Stimulated activated CD4-positive, alpha-beta T cell treated with anti-CD3 and anti-CD28 coated beads, Interleukin-4, amount 100 ng/mL, for 4 hours (primary cell): ENCODE measurements around the gene PDX1.
"Not testable (repeated sequence)": the region's sequence is repeated elsewhere in the genome, so short reads cannot be mapped to it uniquely, and the experiment has no call there.

ENCODE experiments used
- DNase-seq, 2 experiments: peaks; one replicate each; pipeline ENCODE4 v3.0.0-alpha.2; 2020

Gene PDX1

GRCh38 chr13:27956576-27957300, 36.9 kb downstream of the PDX1 start:
- DNase-seq, result no peak

GRCh38 chr13:27959976-27960361, 40.2 kb downstream of the PDX1 start:
- no peak for DNase-seq

GRCh38 chr13:27960362-27961226, 40.8 kb downstream of the PDX1 start:
- DNase-seq, result no peak

- no peak for DNase-seq
Measured at GRCh38 chr13:27961227-27962085, 41.7 kb downstream of the PDX1 start.

GRCh38 chr13:27962128-27962841, 42.5 kb downstream of the PDX1 start:
- DNase-seq, result no peak

DNA sequence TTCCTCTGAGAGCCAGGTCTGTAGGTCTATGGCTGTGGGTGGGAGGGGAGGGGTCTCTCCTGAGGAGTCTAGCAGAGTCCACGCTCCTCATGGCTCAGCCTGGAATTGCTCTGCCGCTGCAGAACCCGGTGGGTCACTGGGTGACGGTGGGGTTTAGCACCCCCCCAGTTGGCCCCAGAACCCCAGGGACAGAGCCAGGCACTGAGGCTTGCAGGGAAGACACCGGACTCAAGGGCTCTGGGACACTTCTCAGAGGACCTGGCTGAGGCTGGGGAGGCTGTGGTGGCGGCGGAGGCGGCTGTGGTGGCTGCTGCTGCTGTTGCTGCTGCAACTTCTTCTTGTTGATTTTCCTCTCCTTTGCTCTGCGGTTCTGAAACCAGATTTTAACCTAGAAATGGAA, 43.2 kb downstream of the PDX1 start:
- DNase-seq, result no peak

DNA sequence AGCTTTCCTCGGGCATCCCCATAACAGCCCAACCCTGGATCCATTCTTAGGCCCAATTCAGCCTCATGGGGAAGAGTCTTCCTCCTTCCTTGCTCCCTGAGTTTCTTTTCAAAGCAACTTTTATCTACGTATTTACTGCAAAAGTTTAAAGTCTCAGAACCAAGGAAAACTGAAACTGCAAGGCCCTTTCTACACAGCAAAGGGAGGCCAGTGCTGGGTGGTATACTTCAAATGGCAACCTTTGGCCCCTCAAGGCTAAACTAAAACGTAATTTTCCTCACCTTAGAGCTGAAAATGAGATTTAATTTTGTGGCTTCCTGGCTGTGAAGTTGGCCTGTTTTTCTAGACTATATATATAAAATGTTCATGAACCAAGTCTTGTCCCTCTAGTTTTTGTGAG, 43.7 kb downstream of the PDX1 start:
- no peak for DNase-seq

DNA sequence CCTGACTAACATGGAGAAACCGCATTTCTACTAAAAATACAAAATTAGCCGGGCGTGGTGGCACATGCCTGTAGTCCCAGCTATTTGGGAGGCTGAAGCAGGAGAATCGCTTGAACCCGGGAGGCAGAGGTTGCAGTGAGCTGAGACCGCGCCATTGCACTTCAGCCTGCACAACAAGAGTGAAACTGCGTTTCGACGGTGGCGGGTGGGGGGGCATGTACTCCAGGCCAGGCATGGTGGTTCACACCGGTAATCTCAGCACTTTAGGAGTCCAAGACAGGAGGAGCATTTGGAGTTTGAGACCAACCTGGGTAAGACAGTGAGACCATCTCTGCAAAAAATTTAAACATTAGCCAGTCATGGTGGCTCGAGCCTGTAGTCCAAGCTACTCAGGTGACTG, 44.4 kb downstream of the PDX1 start:
- DNase-seq, result not testable (repeated sequence)

DNA sequence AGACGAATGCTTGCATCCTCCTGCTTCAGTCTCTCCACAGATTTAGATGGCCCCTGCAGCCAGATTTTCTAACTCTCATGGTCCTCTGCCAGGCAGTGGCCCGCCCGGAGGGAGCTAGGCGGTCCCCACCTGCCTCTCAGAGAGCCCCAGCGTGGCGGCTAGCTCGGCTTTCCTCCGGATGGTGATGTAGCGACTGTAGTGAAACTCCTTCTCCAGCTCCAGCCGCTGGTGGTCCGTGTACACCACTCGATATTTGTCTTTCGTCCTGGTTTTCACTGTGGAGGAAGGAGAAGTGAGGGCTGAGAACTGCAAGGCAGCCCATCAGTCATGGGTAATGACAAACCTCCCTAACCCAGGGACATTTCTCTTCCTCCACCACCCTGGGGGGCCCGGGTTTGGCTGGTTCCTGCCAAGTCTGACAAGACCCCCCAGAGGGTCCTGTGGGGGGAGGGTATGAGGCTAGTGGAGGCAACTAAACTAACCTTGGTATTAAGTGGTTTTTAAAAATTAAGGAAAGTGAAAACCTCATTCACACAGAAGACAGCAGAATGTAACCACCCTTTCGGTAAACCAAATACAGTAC, 45.0 kb downstream of the PDX1 start:
- no peak for DNase-seq

- no peak for DNase-seq
Measured at GRCh38 chr13:27965343-27965739, 45.5 kb downstream of the PDX1 start.

- DNase-seq, result no peak
Measured at GRCh38 chr13:27965740-27966640, 46.2 kb downstream of the PDX1 start.

DNA sequence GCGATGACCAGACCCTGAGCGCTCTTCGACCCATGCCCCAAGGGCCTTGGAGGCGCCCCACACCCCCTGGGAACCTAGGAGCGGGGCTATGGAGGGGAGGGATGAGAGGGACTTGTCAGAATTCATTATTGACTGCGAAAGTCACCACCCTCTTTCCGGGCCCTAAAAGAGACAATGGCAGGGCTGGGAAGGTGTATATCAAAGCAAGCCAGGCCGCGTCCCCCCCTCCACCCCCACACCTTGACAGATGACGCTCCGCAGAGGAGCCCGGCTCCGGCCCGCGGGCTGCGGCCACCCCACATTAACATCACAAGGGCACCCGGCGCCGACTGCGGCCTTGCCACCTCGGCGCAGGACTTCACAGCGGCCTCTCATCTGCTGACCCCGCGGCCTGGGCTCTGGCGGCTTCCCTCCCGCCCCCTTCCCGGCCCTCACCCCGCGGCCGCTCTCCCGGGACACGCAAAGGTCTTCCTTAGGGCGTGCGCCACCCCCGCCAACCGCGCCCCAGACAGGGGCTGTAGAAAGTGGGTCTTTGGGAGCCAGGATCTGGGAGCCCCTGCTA, 46.9 kb downstream of the PDX1 start:
- DNase-seq, result no peak

DNA sequence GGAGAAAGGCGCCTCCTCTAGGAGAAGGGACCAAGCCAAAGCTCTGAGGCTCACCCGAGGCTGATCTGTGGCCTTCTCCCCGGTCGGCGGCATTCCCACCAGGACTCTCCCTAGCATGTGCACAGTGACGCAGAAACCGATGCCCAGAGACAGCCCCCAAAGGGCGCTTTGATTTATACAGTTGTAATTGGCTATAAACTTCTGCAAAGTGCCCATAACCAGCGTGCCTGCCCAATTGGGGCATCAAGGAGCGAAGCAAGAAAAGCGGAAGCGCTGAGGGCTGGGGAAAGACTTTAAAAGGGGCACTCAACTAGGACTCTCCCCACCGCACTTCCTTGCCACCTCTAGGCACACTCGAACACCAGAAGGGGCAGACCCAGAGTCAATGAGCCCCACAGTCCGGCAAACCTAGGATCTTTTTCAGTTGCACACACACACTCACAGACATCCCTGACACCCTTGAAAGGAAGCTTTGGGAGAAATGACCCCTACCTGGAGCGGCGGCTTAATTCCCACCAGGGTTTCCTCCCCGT, 47.5 kb downstream of the PDX1 start:
- DNase-seq, result no peak

DNA sequence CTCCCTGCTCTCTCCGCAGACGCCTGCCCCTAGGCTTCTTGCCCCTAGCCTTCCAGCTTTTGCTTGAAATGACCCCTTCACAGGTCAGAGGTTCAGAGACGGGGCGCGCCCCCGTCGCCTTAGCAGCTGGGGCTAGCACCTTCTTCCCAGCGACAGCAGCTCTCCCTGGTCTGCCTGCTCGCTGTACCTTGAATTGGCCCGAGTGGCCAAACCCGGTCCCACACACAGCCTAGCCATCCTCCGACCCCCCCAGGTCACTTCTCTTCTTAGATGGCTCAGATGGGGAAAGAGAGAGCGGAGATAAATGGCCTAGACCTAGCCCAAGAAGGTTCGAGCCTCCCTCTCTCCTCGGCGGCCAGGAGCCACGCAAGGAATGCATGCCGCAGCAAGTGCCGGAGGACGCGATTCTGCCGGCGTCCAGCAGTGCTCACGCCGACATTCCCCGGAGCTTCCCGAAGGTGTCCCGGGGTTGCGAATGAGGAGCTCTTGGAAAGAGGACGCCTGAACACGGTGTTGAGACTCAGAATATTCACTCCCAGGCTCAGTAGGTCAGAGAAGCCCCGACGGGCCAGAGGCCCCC, 48.0 kb downstream of the PDX1 start:
- no peak for DNase-seq

DNA sequence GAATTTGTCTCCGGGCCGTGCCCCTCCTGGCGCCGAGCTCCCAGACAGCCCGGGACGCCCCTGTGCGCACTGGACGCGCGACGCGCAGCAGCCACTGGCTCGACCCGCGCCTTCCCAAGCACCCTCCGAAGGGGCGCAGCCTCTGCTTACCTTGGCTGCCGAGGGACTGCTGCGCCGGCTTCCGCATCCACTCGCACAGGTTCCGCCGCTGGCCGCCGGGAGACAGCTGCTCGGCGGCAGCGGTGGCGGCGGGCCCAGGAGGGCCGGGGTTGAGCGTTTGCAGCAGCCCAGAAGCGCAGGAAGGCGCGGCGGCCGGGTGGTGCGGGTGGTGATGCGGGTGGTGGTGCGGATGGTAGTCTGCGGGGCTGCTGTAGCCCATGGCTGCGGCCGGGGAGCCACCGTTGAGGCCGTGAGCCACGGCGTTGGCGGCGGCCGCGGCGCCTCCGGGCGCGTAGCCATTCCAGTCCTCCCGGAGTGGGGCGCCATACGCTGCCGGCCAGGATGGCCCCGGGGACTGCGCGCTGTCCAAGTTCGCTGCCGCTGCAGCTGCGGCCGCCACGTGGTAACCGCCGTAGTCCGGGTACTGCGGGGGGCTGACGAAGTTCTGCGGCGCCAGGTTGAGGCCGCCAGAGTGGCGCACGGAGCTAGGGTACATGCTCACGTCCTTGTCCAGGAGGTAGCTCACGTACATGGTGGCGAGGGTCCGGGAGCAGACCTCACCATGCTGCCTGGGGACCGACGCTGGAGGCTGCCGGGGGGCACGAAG, 48.7 kb downstream of the PDX1 start:
- no peak for DNase-seq

DNA sequence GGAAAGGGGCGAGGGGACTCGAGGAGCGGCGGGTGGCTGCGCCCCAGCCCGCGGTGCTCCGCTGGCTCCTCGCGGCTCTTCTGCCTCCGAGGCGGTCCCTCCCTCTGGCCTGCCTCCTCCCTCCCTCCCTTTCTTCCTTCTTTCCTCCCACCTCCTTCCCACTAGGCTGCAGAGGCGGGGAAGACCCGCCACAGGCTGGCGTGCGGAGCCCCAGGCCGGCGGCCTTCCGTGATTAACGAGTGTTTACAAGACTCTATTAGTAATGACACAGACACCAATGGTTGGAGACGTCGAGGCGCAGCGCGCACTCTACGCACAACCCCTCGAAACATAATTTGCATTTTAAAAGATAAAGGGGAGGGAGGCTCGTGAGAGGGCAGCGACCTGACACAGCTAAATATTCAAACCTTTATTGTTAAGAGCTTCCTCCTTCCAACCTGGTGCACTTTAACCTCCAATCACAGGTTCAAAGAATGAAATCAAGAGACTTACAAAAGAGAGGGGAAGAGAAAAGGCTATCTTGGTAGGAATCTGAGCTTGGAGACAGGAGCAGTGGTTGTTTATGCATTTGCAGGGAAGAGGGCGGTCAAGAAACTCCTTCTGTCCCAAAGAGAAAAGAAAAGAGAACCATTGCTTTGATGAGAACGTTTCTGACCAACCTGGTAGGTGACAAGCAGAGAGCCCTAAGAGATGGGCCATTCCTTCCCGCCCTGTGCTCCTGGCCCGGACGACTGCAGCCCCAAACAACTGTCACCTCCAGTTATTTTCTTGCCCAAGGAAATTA, 49.5 kb downstream of the PDX1 start, which contains the start of gene CDX2:
CDX2 (minus strand) TSS at position 234 of the 784 bp plus-strand sequence. CDS start 309 bp downstream, outside the sequence.
- no peak for DNase-seq

- no peak for DNase-seq
Measured at GRCh38 chr13:27969866-27970229, 50.0 kb downstream of the PDX1 start.
